ENCODE results near the gene OTUD3.

OTUD3 gene, protein sequence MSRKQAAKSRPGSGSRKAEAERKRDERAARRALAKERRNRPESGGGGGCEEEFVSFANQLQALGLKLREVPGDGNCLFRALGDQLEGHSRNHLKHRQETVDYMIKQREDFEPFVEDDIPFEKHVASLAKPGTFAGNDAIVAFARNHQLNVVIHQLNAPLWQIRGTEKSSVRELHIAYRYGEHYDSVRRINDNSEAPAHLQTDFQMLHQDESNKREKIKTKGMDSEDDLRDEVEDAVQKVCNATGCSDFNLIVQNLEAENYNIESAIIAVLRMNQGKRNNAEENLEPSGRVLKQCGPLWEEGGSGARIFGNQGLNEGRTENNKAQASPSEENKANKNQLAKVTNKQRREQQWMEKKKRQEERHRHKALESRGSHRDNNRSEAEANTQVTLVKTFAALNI

DNA sequence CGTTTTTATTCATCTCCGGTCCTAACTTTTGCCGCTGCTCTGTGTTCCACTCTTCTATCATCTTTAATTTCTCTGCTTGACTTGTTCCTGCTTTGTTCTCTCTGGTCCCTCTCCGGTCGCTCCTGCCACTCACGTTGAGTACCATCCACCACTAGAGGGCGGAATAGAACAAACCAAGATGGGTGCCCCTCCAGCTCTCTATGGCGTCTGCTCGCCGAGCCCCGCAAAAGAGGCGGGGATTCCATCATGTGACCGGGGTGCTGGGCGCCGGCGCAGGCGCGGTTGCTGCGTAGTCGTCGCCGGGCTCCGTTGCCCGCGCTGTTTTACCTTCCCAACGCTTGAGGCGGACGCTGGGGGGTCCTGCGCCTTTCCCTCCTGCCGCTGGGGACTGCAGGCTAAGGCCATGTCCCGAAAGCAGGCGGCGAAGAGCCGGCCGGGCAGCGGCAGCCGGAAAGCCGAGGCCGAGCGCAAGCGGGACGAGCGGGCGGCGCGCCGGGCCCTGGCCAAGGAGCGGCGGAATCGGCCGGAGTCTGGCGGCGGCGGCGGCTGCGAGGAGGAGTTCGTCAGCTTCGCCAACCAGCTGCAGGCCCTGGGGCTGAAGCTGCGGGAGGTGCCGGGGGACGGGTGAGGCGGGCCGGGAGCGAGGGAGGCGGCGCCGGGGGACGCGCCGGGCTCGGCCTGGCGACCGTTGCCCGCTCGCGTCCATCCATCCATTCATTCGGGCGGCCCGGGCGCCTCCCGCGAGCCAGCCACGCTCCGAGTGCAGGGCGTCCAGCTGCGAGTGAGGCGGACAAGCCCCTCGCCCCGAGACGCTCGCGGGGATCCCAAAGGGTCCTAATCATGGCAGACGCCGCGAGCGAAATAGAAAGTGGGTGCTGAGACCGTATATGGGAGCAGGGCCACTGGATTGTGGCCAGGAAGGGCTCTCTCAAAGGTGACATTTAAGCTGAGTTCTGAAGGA is at the start of gene OTUD3:
Gene OTUD3, plus strand, starts transcription at position 285 of the 961 bp plus-strand sequence. Its CDS starts 119 bp downstream, at position 404.
- TF ChIP-seq, protein P1, sequence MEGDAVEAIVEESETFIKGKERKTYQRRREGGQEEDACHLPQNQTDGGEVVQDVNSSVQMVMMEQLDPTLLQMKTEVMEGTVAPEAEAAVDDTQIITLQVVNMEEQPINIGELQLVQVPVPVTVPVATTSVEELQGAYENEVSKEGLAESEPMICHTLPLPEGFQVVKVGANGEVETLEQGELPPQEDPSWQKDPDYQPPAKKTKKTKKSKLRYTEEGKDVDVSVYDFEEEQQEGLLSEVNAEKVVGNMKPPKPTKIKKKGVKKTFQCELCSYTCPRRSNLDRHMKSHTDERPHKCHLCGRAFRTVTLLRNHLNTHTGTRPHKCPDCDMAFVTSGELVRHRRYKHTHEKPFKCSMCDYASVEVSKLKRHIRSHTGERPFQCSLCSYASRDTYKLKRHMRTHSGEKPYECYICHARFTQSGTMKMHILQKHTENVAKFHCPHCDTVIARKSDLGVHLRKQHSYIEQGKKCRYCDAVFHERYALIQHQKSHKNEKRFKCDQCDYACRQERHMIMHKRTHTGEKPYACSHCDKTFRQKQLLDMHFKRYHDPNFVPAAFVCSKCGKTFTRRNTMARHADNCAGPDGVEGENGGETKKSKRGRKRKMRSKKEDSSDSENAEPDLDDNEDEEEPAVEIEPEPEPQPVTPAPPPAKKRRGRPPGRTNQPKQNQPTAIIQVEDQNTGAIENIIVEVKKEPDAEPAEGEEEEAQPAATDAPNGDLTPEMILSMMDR (IDR thresholded peaks at IDR 0.05; ENCODE audit: control extremely low read depth, extremely low read depth, low read depth, missing control alignments): peak; percentile 92
- ChIA-PET CTCF (interaction anchor here (0.7 to 3.9 kb wide), 19 partner anchors 11 to 313 kb away, joined by 3 to 42 read pairs (median 5); no protein-coding TSS in a partner anchor), POLR2A (no interaction called here)
- peak; percentile 98 for DNase-seq (ENCODE audit: extremely low spot score)

DNA sequence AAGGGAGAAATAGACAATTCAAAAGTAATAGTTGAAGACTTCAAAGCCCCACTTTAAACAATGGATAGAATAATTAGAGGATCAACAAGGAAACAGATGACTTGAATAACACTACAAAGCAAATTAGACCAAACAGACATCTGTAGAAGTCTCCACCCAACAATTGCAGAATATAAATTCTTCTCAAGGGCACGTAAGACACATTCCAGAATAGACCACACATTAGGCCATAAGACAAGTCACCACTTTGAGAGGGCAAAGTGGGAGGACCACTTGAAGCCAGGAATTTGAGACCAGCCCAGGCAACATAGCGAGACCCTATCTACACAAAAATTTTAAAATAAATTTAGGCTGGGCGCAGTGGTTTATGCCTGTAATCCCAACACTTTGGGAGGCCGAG is 46.6 kb upstream of the OTUD3 start:
- TF ChIP-seq, protein P1 (IDR thresholded peaks at IDR 0.05; ENCODE audit: control extremely low read depth, extremely low read depth, low read depth, missing control alignments): no peak
- ChIA-PET POLR2A (no interaction called here), CTCF (no interaction called here)
- no peak for DNase-seq (ENCODE audit: extremely low spot score)

DNA sequence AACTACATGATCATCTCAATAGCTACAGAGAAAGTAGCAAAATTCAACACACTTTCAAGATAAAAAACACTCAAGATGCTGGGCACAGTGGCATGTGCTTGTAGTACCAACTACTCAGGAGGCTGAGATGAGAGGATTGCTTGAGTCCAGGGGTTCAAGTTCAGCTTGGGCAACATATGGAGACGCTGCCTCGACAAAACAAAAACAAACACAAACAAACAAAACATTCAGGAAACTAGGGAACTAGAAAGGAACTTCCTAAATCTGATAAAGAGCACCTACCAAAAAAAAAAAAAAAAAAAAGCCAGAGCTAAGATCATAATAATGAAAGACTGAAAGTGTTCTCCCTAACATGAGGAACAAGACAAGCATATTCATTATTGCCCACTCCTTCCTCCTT is 44.3 kb upstream of the OTUD3 start:
- DNase-seq (ENCODE audit: extremely low spot score): no peak
- POLR2A ChIA-PET: no interaction called here
- TF ChIP-seq, protein P1 (IDR thresholded peaks at IDR 0.05; ENCODE audit: control extremely low read depth, extremely low read depth, low read depth, missing control alignments): no peak
- CTCF ChIA-PET: no interaction called here

DNA sequence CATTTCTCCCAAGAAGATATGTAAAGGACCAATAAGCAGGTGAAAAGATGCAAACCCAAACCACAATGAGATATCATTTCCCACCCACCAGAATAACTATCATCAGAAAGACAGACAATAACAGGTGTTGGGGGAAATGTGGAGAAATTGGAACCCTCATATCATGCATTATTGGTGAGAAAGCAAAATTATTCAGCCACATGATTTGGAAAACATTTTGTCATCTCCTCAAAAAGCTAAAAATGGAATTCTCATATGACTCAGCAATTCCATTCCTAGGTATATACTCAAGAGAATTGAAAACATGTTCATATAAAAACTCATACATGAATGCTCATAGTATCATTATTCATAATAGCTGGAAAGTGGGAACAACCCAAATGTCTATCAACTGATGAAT is 42.0 kb upstream of the OTUD3 start:
- TF ChIP-seq, protein P1 (IDR thresholded peaks at IDR 0.05; ENCODE audit: control extremely low read depth, extremely low read depth, low read depth, missing control alignments): no peak
- CTCF ChIA-PET: no interaction called here
- POLR2A ChIA-PET: no interaction called here
- DNase-seq (ENCODE audit: extremely low spot score): no peak

DNA sequence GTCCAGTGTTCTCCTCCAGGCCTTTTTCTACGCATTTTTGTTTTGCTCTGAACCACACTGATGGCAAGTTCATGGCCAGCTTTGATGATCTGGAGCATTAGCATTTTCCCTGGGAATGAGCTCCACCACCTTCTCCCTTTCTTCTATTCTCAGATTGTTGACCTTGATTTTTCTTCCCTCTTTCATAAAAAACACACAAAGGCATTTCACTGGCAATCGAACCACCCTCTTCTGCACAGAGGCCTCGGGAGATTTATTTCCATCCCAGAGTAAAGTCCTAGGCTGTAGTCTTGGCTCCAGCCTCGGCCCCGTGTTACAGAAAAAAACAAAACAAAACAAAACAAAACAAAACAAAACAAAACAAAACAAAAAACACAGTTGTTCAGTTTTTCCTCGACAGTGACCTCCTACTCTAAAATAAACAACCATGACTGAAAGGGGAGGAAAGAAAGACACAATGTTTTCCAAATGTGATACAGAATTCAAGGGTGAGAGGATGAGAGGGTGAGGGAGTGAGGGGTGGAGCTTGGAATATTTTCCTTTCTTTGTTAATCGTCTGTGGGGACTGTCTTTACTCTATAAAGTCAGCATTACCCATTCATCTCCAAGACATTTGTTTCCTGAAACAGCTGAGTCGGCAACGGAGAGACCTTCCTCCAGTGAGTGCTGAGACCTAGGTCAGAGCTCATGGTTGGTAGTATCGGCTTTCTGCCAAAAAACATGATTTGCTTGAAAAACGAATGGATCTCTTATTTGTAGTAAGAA is 37.3 kb upstream of the OTUD3 start:
- TF ChIP-seq, protein P1 (IDR thresholded peaks at IDR 0.05; ENCODE audit: control extremely low read depth, extremely low read depth, low read depth, missing control alignments): no peak
- ChIA-PET CTCF (interaction anchor here (0.8 kb wide), 1 partner anchor 9 kb away, joined by 3 read pairs; no protein-coding TSS in a partner anchor), POLR2A (no interaction called here)
- DNase-seq (ENCODE audit: extremely low spot score): no peak

DNA sequence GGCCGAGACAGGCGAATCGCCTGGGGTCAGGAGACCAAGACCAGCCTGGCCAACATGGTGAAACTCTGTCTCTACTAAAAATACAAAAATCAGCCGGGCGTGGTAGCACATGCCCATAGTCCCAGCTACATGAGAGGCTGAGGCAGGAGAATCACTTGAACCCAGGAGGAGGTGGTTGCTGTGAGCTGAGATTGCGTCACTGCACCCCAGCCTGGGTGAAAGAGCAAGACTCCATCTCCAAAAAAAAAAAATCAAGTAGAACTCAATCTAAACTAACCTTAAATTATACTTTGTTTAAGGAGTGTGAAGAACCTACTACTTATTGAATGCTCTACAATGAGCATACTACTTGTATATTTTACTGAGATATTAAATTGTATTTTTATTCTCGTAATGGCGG is 36.6 kb upstream of the OTUD3 start:
- CTCF ChIA-PET: interaction anchor here (0.8 to 1.2 kb wide), 2 partner anchors 9 to 11 kb away, joined by 3 to 4 read pairs; no protein-coding TSS in a partner anchor

More for the DNA sequence above, 36.6 kb upstream of the OTUD3 start:
- TF ChIP-seq, protein P1 (IDR thresholded peaks at IDR 0.05; ENCODE audit: control extremely low read depth, extremely low read depth, low read depth, missing control alignments): no peak
- POLR2A ChIA-PET: no interaction called here
- DNase-seq (ENCODE audit: extremely low spot score): no peak
